Measurements from ENCODE around the gene TBC1D3H.
"Not testable (repeated sequence)": the region's sequence is repeated elsewhere in the genome, so short reads cannot be mapped to it uniquely, and the experiment has no call there.

Gene TBC1D3H

GRCh38 chr17:36388385-36389245, at the start of gene TBC1D3H:
Gene TBC1D3H (minus strand): TSS chr17:36388435. CDS start chr17:36386895, 1,540 bp downstream.
- DNase-seq (ENCODE audit: low read depth): not testable (repeated sequence)

DNA sequence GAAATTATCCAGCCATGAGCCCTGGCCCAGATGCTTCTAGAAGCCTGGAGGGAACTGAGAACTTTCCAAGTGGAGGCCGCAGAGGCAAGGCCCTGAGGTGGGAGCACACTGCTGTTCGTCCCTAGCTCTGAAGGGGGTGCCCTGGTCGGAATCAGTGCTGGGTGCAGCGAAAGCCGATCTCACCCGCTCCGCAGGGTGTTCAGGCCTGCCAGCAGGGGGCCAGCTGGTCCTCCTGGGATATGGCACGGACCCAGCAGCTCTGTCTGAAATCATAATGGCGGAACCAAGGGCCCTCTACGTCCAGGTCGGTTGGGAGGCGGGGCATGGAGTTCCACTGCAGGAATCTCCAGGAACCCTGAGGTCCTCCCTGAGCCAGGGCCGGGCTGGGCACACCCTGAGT, 40.7 kb upstream of the TBC1D3H start:
- DNase-seq (ENCODE audit: low read depth): not testable (repeated sequence)

- not testable (repeated sequence) for DNase-seq (ENCODE audit: low read depth)
Observed at GRCh38 chr17:36415180-36415941, 27.1 kb upstream of the TBC1D3H start.

GRCh38 chr17:36390943-36391645, 2.9 kb upstream of the TBC1D3H start:
- not testable (repeated sequence) for DNase-seq (ENCODE audit: low read depth)

DNA sequence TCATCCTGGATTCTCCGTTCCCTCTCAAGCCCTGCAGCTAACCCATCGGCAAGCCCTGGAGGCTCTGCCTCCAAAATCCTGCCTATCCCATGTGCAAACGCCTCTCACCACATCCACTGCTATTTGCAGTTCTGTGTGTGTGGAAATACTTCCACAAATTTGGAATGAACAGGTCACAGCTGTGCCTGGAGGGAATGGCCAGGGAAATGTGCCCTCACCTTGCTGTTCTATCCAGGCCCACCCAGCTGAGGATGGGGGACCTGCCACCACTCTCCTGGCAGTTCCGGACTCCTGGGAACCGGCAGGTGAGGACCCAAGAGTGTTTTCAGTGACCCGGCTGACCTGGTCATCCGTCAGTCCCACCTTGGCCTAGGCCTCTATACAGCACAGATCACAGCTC, 12.3 kb downstream of the TBC1D3H start:
- not testable (repeated sequence) for DNase-seq (ENCODE audit: low read depth)

DNA sequence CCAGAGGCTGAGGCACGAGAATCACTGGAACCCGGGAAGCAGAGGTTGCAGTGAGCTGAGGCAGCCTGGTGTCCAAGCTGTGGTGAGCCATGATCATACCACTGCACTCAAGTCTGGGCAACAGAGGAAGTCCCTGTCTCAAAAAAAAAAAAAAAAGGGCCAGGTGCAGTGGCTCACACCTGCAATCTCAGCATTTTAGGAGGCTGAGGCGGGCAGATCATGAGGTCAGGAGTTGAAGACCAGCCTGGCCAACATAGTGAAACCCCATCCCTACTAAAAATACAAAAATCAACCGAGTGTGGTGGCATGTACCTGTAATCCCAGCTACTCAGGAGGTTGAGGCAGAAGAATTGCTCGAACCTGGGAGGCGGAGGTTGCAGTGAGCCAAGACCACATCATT, 25.7 kb downstream of the TBC1D3H start:
- DNase-seq (ENCODE audit: low read depth): not testable (repeated sequence)

All from activated gamma-delta T cell treated with anti-CD3 and anti-CD28 coated beads, Interleukin-2, amount 50 U/mL, for 16 hours (primary cell).